Measurements from ENCODE around the gene CCDC150. TPM values are rescaled to one million over a fixed set of nuclear protein-coding genes. Genes with fewer than 3 reads are reported as not detected.
A peak's percentile ranks its signal among the peaks of the same experiment; 100 is the strongest.

Gene CCDC150
- total RNA-seq, 1 donor from 2014 or later: 69.4 TPM

GRCh38 chr2:196591621-196592022, 47.9 kb upstream of the CCDC150 start:
- Mint-ChIP-seq H3K27ac (no peak overlapping the region), H3K4me3 (peak overlapping the region; percentile 98), H3K36me3 (no peaks in the 10 kb centered on the region), H3K4me1 (peaks cover 37% of the 10 kb centered on the region), H3K9me3 (no peaks in the 10 kb centered on the region), H3K27me3 (ENCODE audit: insufficient read depth, low read depth) (peaks cover 3% of the 10 kb centered on the region)
- Histone ChIP-seq H3K4me3 (peak overlapping the region; percentile 94), H2AFZ (replicated peaks) (no peak overlapping the region), H3K27me3 (peaks cover 54% of the 10 kb centered on the region), H3F3A (ENCODE audit: low read depth) (peaks cover 9% of the 10 kb centered on the region), H3K4me2 (peak overlapping the region; percentile 91), H3K27ac (no peak overlapping the region), H3K9me3 (ENCODE audit: low read depth) (no peaks in the 10 kb centered on the region), H4K20me1 (ENCODE audit: low read depth) (no peaks in the 10 kb centered on the region), H3K36me3 (no peaks in the 10 kb centered on the region), H3K4me1 (peaks cover 13% of the 10 kb centered on the region), H3K9ac (no peak overlapping the region), H3K79me2 (ENCODE audit: low read depth) (no peaks in the 10 kb centered on the region)
- no peak for TF ChIP-seq EZH2phosphoT487 (IDR thresholded peaks at IDR 0.05)
- no peak for TF ChIP-seq EZH2 (IDR thresholded peaks at IDR 0.05)
- no peak for TF ChIP-seq CTCF (IDR thresholded peaks at IDR 0.05)
- DNase-seq (ENCODE audit: low spot score): no peak

GRCh38 chr2:196592331-196592910, 47.1 kb upstream of the CCDC150 start:
- no peak for DNase-seq (ENCODE audit: low spot score)
- no peaks in the 10 kb centered on the region for H3K79me2 ChIP-seq (ENCODE audit: low read depth)
- H3K27ac Mint-ChIP-seq: peak overlapping the region; percentile 97

GRCh38 chr2:196592911-196593881, 46.3 kb upstream of the CCDC150 start, which contains the start of gene HECW2:
Gene HECW2, minus strand, starts transcription at chr2:196593554.
- H3K9ac ChIP-seq: peak within 1 kb of the TSS; percentile 61
- H3K36me3 ChIP-seq: no peaks in the 10 kb centered on the region
- H3K9me3 ChIP-seq (ENCODE audit: low read depth): no peaks in the 10 kb centered on the region
- H3K4me3 ChIP-seq: peak within 1 kb of the TSS; percentile 94
- H2AFZ ChIP-seq (replicated peaks): peak within 1 kb of the TSS; percentile 96
- Mint-ChIP-seq H3K27ac (peak within 1 kb of the TSS; percentile 97), H3K9me3 (no peaks in the 10 kb centered on the region), H3K4me1 (peaks cover 35% of the 10 kb centered on the region), H3K27me3 (ENCODE audit: insufficient read depth, low read depth) (peaks cover 3% of the 10 kb centered on the region), H3K36me3 (no peaks in the 10 kb centered on the region), H3K4me3 (peak within 1 kb of the TSS; percentile 98)
- H3F3A ChIP-seq (ENCODE audit: low read depth): peaks cover 9% of the 10 kb centered on the region
- no peaks in the 10 kb centered on the region for H4K20me1 ChIP-seq (ENCODE audit: low read depth)
- H3K27me3 ChIP-seq: peaks cover 54% of the 10 kb centered on the region
- H3K4me2 ChIP-seq: peak within 1 kb of the TSS; percentile 91
- H3K4me1 ChIP-seq: peaks cover 13% of the 10 kb centered on the region
- DNase-seq (ENCODE audit: low spot score): peak; percentile 88
- no peak for TF ChIP-seq CTCF (IDR thresholded peaks at IDR 0.05)
- peak; percentile 49 for TF ChIP-seq EZH2phosphoT487 (IDR thresholded peaks at IDR 0.05)
- TF ChIP-seq EZH2 (IDR thresholded peaks at IDR 0.05): peak; percentile 60
- no peaks in the 10 kb centered on the region for H3K79me2 ChIP-seq (ENCODE audit: low read depth)
- peak within 1 kb of the TSS; percentile 29 for H3K27ac ChIP-seq

More at GRCh38 chr2:196592331-196592910, 47.1 kb upstream of the CCDC150 start:
- H3K4me3 ChIP-seq: peak overlapping the region; percentile 94
- Mint-ChIP-seq H3K9me3 (no peaks in the 10 kb centered on the region), H3K4me3 (peak overlapping the region; percentile 98), H3K36me3 (no peaks in the 10 kb centered on the region), H3K4me1 (peaks cover 35% of the 10 kb centered on the region), H3K27me3 (ENCODE audit: insufficient read depth, low read depth) (peaks cover 3% of the 10 kb centered on the region)
- H3K9ac ChIP-seq: no peak overlapping the region
- no peaks in the 10 kb centered on the region for H3K9me3 ChIP-seq (ENCODE audit: low read depth)
- H3K27me3 ChIP-seq: peaks cover 54% of the 10 kb centered on the region
- H3K4me1 ChIP-seq: peaks cover 13% of the 10 kb centered on the region
- peaks cover 9% of the 10 kb centered on the region for H3F3A ChIP-seq (ENCODE audit: low read depth)
- peak overlapping the region; percentile 91 for H3K4me2 ChIP-seq
- H3K36me3 ChIP-seq: no peaks in the 10 kb centered on the region
- H3K27ac ChIP-seq: no peak overlapping the region
- no peaks in the 10 kb centered on the region for H4K20me1 ChIP-seq (ENCODE audit: low read depth)
- peak overlapping the region; percentile 92 for H2AFZ ChIP-seq (replicated peaks)
- TF ChIP-seq EZH2 (IDR thresholded peaks at IDR 0.05): no peak
- no peak for TF ChIP-seq EZH2phosphoT487 (IDR thresholded peaks at IDR 0.05)
- peak; percentile 2 for TF ChIP-seq CTCF (IDR thresholded peaks at IDR 0.05)

All from neural progenitor cell (in vitro differentiated cells).